Nucleus accumbens (tissue), 56 donors: ENCODE measurements around the gene EXOC4.

Source experiments
- DNase-seq, 56 donors: peaks; one replicate each; lab custom pipeline; 2025; lab: John Stamatoyannopoulos, UW

EXOC4 gene

GRCh38 chr7:133412942-133413341 is 160.1 kb downstream of the EXOC4 start:
- DNase-seq, result no peak

DNA sequence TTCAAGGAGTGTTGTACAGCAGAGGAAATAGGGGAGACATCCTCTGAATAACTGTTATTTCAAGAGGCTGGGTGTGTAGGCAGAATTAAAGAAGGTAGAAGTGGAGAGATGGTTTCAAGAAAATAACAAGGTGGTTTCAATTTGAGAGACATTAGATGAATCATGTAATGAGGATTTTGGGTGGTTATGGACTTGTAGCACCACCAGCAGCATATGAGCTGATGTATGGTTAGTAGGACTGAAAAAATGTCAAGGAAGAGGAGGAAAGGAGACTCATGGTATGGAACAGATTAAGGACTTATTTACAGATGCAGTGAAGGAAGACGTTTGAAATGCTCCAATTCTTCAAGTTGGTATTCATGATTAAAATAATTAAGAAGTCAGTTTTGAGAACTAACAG is 166.2 kb downstream of the EXOC4 start:
- DNase-seq, result no peak

- DNase-seq, result no peak
These were observed 170.7 kb downstream of the EXOC4 start for GRCh38 chr7:133423618-133424017.

DNA sequence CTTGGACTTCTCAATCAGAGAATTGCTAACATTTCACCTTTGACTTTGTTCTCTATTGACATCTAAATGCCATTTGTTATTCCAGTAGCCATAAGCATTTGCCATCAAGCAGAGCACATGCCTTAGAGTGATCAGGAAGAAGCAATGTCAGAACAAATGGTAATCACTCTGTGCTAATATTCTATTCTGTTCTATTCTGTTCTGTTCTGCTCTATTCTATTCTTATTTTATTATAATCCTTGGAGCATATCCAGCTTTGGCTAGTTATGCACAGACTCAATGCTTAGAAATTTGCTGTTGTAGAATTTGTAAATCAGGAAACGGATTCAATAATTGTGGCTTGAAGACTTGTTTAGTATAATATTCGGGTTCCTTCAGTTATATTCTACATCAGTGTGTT is 175.4 kb downstream of the EXOC4 start:
- no peak for DNase-seq

DNA sequence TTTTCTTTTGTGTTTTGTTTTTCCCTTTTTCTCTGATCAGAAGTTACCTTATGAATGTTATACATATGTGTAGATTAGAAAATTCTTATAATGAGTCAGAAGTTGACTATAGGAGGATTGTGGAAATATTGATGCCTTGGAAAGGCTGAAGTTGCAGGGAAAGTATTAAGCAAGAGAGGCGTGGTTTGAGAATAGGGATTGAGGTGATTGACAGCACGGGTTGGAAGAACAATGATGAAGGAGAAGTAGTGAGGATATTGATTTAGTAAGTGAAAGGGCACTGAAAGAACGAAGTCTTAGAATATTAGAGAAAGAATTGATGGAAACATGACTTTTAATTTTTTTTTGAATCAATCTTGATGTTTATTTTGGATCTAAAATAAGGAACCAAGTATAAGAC is 176.0 kb downstream of the EXOC4 start:
- no peak for DNase-seq

- DNase-seq, result no peak
These were observed 176.5 kb downstream of the EXOC4 start for GRCh38 chr7:133429371-133429770.

DNA sequence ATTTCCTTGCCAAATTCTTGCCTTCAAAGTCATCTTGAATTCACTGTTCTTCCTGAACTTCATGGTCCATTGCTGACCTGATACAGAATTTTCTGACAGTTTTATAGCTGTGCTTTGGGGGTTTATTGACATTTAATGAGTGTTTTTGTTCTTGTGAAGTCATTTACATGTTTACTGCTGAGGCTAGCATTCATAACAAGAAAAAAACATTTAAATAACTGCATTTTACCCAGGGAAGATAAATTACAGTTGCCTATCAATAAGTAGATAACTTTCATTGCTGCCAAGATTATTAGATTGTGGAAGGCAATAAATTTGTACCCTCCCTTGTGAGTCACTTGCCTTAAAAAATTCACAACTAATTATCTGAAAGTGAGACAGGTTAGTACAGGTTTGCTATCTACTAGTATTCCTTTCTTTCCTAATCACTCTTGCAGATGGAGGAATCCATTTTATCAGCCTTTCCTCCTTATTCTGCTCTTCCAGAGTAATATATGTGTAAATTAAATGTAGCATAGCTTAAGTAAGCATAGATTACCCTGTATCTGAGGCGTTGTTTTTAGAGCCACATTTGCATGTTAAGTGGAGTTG is 178.4 kb downstream of the EXOC4 start:
- no peak for DNase-seq

- DNase-seq, result no peak
These were observed 180.4 kb downstream of the EXOC4 start for GRCh38 chr7:133433165-133433812.

- peak in 2 of 56 donors; percentile 1 to 3 for DNase-seq
These were observed 181.5 kb downstream of the EXOC4 start for GRCh38 chr7:133434246-133434865.

DNA sequence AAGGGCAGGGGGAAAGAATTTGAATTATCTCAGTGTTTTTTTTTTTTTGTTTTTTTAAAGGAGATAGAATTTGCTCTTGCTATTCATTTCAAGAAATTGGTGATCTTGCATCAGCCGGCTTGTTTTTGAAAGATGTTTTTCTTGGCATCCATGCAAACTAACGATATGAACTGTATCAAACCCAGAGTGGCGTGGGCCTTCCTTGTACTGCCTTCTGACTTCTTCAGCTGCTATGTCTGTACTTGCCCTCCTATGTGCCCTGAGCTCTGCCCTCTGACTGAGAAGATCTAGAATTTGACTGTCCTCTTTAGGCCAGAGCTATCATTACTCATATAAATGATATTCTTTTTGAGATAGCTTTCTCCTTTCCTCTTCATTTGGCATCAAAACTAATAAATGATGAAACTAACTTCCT is 183.1 kb downstream of the EXOC4 start:
- DNase-seq, result no peak

DNA sequence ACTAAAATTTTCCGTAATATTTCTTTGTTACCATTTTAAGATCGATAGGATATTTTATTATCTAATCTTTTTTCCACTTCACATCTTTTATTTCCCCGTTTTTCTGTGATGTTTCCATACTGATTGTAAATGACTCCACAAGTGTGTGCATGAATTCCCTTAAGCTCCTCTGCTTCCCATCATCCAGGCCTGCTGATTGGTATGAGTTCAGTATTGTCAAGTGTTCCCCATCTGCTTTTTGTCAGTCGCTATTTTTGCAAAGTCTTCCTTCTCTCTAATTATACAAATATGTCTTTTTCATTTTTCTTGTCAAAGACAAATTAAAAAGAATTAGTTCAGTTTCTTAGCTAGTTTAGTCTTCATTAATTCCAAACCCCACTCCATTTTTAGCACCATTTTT is 184.7 kb downstream of the EXOC4 start:
- DNase-seq, result no peak

DNA sequence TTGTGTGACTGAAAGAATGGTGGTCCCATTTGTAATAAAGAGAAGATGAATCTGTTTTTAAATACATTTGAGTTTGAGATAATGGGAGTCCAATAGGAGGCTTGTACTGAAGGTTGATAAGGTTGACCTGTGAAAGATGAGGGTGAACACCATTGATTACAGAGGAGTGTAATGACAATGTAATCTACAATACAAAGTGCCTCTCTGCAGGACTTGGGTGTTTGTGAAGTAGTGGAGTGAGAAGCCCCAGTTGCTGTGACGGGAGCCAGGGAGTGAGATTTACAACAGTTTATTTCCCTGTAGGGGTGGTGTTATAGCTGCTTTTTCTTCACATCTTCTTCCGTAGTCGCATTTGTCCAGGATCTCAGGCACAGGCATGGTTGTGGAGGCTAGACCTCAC is 189.9 kb downstream of the EXOC4 start:
- DNase-seq, result no peak

- DNase-seq, result no peak
These were observed 192.7 kb downstream of the EXOC4 start for GRCh38 chr7:133445617-133446016.

GRCh38 chr7:133448012-133448411 is 195.1 kb downstream of the EXOC4 start:
- DNase-seq, result no peak

- no peak for DNase-seq
These were observed 199.7 kb downstream of the EXOC4 start for GRCh38 chr7:133452577-133452976.

DNA sequence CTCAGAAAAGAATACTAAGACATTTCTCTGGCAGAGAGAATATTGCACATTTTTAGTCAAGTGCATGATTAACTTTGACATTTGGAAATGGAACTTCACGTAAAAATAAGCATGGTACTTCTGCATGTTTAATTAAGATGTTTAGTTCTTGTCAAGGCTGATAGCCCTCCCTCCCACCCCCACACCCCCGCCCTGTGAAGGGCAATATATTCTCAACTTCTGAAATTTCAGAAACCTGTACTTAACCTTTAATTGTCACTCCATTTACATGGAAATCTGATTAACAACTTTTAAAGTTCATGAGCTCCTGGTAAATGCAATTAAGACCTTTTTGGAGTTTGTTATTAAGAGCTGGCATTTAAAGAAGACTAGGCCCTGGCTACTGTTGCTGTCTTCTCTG is 205.8 kb downstream of the EXOC4 start:
- no peak for DNase-seq

- no peak for DNase-seq
These were observed 208.5 kb downstream of the EXOC4 start for GRCh38 chr7:133461421-133461820.

DNA sequence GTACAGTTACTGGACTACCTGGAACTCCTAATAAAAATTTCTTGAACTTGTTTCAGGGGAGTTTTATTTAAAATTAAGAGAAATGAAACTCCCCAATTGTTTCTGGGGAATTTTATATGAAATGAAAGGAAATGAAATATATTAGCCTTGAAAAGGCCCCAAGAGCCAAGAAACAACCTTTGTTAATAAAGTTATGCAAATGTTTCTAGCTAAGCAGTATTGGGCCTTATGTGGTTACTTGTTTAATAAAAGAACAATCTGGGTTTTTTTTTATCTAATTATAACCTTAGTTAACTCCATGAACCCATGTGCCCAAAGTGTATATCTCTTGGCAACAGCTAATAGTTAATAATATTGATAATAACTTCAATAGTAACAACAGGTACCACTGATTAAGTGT is 222.8 kb downstream of the EXOC4 start:
- no peak for DNase-seq

- DNase-seq, result no peak
These were observed 224.9 kb downstream of the EXOC4 start for GRCh38 chr7:133477791-133478190.

DNA sequence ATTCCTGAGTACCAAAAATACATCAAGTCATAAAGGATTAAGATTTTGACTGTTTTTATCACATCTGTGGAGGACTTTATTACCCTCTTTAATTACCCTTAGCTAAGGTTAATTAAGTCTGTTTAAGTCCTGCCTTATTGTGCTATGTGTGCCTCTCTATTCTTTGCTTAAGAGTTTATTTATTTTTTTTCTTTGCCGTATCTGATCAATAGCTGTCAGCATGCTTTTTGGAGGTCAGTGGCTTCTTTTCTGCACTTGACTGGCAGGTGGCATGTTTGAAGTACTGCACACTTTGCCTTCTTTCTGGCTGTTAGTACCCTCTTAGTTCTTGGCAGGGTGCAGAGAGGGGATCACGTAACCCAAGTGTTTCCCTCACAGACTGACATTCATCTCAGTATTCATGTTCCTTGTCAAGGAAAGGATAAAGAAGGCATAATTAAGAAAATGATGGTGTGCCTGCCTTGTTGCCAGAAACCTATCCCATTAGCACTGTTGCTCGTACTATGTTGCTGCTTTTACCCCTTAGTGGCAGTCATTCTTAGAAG is 225.8 kb downstream of the EXOC4 start:
- DNase-seq, result no peak

GRCh38 chr7:133479456-133480065 is 226.7 kb downstream of the EXOC4 start:
- DNase-seq, result no peak

GRCh38 chr7:133480868-133481267 is 228.0 kb downstream of the EXOC4 start:
- DNase-seq, result no peak
